AG04449 (cell line): ENCODE data around the gene RIOK3.

Experiments used
- CTCF ChIA-PET: fragments of 350-600 bp; formaldehyde crosslinking; extraction: SDS; loops from one replicate; lab custom pipeline; 2021; ENCODE audit warnings: antibody characterized with exemption; lab: Yijun Ruan, JAX
- POLR2A ChIA-PET: fragments of 400-600, 350-600 bp; formaldehyde crosslinking; extraction: SDS; loops from one replicate; lab custom pipeline; 2020; ENCODE audit warnings: antibody characterized with exemption, inconsistent platforms; lab: Yijun Ruan, JAX
- DNase-seq: peaks from one replicate; pipeline ENCODE4 v3.0.0-alpha.2; 2010; ENCODE audit warnings: low read depth, low spot score
- H3K4me3 ChIP-seq: 2 replicates; pipeline ENCODE4 v1.5.1; 2011; ENCODE audit warnings: low read depth, mild to moderate bottlenecking, control low read depth, low read length
- TF ChIP-seq, protein P1 (sequence below): IDR thresholded peaks from one replicate; pipeline ENCODE4 v1.5.1; 2011; ENCODE audit warnings: mild to moderate bottlenecking, moderate library complexity, low read length, control low read depth, inconsistent platforms; ENCODE audit not compliant: insufficient read depth; ENCODE audit errors: missing control alignments

Gene RIOK3

DNA sequence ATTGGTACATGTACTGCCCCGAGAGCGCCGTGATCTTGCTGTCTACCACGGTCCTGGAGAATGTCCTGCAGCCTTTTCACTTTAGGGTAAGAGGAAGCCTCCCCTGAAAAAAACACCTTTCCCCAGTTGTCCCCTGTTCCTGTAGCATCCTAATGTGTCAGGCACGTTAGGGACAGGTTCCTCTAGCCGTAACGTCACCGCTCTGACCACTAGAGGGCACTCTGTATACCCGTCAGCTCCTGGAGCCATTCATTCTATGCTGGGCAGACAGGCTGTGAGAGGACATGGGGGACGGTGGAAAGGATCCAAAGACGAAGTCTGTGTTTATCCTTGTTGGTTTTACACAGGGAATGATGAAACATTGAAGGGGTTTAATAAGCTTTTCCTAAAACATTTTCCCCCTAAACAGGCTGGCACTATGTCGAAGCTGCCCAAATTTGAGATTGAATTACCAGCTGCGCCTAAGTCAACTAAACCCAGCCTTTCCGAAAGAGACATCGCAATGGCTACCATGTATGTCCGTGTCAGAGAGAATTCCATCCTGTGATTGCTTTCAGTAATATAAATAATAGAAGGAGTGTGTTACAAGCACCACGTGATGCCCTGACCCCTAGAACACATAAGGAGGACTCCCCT lies 62.9 kb downstream of the RIOK3 start:
- H3K4me3 ChIP-seq = no peak overlapping the region
- CTCF ChIA-PET = interaction anchor here (0.6 to 3.6 kb wide), 41 partner anchors 7 to 604 kb away, joined by 3 to 51 read pairs (median 5); partner anchors contain the start of genes NPC1 and RIOK3
- TF ChIP-seq, protein P1, sequence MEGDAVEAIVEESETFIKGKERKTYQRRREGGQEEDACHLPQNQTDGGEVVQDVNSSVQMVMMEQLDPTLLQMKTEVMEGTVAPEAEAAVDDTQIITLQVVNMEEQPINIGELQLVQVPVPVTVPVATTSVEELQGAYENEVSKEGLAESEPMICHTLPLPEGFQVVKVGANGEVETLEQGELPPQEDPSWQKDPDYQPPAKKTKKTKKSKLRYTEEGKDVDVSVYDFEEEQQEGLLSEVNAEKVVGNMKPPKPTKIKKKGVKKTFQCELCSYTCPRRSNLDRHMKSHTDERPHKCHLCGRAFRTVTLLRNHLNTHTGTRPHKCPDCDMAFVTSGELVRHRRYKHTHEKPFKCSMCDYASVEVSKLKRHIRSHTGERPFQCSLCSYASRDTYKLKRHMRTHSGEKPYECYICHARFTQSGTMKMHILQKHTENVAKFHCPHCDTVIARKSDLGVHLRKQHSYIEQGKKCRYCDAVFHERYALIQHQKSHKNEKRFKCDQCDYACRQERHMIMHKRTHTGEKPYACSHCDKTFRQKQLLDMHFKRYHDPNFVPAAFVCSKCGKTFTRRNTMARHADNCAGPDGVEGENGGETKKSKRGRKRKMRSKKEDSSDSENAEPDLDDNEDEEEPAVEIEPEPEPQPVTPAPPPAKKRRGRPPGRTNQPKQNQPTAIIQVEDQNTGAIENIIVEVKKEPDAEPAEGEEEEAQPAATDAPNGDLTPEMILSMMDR = peak; percentile 93
- POLR2A ChIA-PET = no interaction called here
- DNase-seq = no peak

DNA sequence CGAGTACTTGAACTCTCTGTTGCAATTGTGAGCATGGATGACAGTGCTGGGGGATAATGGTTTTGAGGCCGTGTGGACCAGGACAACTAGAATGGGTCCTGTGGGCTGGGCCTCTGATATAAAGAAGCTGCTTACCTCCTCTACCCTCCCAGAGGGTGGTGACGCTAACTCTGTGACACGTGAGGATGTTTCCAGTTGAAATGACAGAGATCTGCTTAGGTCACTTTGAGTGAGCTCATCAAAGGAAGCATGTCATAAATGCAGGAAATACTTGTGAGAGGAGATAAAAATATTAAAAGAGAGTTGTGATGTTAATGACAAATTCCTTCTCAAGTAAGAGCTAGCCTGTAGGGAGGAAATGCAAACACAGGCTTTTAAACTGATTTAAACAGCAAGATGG lies 66.6 kb downstream of the RIOK3 start:
- ChIA-PET POLR2A (interaction anchor here (0.6 kb wide), 1 partner anchor 64 kb away, joined by 3 read pairs; no protein-coding TSS in a partner anchor), CTCF (interaction anchor here (1.1 to 1.6 kb wide), 3 partner anchors 14 to 183 kb away, joined by 3 to 10 read pairs (median 4); no protein-coding TSS in a partner anchor)
- TF ChIP-seq, protein P1 = no peak
- no peak overlapping the region for H3K4me3 ChIP-seq
- no peak for DNase-seq

DNA sequence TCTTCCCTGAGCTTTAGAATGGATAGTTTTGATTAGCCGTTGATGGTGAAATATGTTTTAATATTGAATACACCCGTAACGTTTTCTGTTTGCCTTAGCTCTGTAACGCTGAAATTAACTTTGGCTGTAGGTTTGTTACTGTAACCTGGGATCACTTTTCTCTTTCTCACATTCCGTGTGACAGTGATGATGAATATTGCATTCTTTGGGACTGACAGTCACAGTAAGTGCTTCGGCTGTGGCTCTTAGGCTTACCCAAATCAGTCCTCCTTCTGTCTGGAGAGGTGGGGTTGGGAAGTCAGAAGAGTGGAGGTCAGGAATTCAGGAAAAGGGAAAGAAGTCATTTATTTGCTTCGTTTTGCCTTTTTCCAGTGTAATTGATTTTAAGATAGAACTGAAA lies 68.2 kb downstream of the RIOK3 start:
- no peak overlapping the region for H3K4me3 ChIP-seq
- TF ChIP-seq, protein P1 = no peak
- ChIA-PET CTCF (interaction anchor here (0.7 to 1.6 kb wide), 4 partner anchors 8 to 182 kb away, joined by 3 to 10 read pairs (median 4); no protein-coding TSS in a partner anchor), POLR2A (no interaction called here)
- no peak for DNase-seq

DNA sequence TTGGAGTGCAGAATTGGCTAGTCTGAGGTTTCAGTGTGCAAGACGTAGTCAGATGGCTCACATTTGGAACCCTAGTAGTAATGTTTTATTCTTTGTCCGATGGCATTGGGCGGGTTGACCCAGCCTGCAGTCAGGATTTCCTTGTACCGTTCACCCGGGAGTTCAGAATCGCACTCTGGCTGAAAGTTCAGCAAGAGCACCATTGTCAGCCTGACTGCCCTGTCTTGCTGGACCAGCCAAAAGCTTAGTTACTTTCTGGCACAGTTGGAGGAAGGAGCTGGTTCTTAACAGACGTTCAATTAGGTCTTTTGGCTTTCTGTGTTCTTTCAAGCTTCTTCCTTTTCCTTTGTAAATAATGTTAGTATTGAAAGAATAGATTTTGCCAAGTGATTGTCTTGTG lies 68.8 kb downstream of the RIOK3 start:
- ChIA-PET POLR2A (no interaction called here), CTCF (interaction anchor here (1.0 to 2.3 kb wide), 4 partner anchors 7 to 67 kb away, joined by 3 to 11 read pairs (median 4); no protein-coding TSS in a partner anchor)
- TF ChIP-seq, protein P1 = no peak
- DNase-seq = no peak
- H3K4me3 ChIP-seq = no peak overlapping the region

DNA sequence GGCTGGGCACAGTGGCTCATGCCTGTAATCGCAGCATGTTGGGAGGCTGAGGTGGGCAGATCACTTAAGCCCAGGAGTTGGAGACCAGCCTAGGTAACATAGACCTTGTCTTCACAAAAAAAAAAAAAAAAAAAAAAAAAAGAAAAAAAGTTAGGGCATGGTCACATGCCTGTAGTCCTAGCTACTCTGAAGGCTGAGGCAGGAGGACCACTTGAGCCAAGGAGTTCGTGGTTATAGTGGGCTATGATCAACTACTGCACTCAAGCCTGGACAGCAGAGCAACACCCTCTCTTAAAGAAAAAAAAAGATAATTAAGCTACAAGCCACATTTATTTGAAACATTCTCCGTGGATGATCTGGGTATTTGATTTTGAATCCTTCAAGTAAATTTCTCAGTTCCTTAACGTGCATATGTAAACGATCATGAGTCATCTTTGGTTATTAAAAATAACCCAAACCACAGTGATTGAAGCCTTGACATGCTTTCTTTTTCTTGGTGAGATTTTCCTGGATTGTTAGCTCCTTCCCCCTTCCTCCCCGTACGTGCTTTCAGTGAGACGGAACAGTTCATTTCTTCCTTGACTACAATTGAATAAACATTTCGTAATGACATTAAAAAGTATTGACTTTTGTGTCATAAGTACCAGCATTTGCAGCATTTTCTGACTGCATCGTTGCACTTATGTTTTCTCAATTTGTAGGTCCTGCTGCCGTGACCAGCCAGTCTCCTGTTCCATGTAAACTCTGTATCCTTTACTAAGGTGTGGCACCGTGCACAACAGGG lies 70.5 kb downstream of the RIOK3 start:
- TF ChIP-seq, protein P1 = no peak
- no peak overlapping the region for H3K4me3 ChIP-seq
- ChIA-PET POLR2A (no interaction called here), CTCF (interaction anchor here (0.6 to 2.3 kb wide), 5 partner anchors 9 to 25 kb away, joined by 3 to 11 read pairs (median 3); no protein-coding TSS in a partner anchor)
- peak; percentile 41 for DNase-seq

DNA sequence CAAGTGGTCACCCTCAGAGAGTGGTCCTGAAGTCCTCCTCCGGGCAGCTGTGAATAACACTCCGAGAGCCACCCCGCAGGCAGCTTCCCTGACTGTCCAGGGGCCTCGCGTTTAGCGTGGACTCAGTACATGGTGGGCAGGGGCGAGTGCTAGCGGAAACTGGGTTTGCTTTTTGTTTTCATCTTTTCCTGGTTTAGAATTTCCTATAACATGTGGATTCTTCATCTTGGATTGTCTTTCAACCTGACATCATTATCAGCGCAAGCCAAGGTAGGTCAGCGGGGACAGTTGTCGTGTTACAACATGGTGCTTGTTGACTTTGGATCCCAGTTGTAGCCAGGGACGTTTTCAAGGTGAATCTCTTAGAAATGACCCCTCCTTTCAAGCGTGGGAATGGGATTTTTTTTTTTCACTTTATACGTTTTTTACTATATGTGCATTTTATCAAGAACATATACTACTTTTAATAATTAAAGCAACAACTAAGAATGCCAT lies 71.2 kb downstream of the RIOK3 start:
- CTCF ChIA-PET = interaction anchor here (0.6 to 2.4 kb wide), 5 partner anchors 8 to 25 kb away, joined by 3 to 17 read pairs (median 9); no protein-coding TSS in a partner anchor
- TF ChIP-seq, protein P1 = no peak
- POLR2A ChIA-PET = no interaction called here
- H3K4me3 ChIP-seq = no peak overlapping the region
- no peak for DNase-seq
